Neural crest cell (in vitro differentiated cells): ENCODE measurements around the gene ANKRD45. TPM values are rescaled to one million over a fixed set of nuclear protein-coding genes. Genes with fewer than 3 reads are reported as not detected.
"Not testable (repeated sequence)": the region's sequence is repeated elsewhere in the genome, so short reads cannot be mapped to it uniquely, and the experiment has no call there.

Experiments
- DNase-seq: peaks from one replicate; pipeline ENCODE4 v3.0.0; 2021; ENCODE audit warnings: low read depth, mixed read lengths, low spot score
- H3K27ac Mint-ChIP-seq: one replicate; pipeline ENCODE4 v1.8.0; 2021; ENCODE audit warnings: mild to moderate bottlenecking, mixed read lengths; ENCODE audit not compliant: unreplicated experiment
- H3K27me3 Mint-ChIP-seq: 2 replicates; pipeline ENCODE4 v1.8.0; 2021; ENCODE audit warnings: low read depth, mild to moderate bottlenecking, mixed read lengths
- H3K36me3 Mint-ChIP-seq: 2 replicates; pipeline ENCODE4 v1.8.0; 2021; ENCODE audit warnings: low read depth, mild to moderate bottlenecking, mixed read lengths
- H3K4me1 Mint-ChIP-seq: 2 replicates; pipeline ENCODE4 v1.8.0; 2021; ENCODE audit warnings: mixed read lengths
- H3K4me3 Mint-ChIP-seq: one replicate; pipeline ENCODE4 v1.8.0; 2021; ENCODE audit warnings: mild to moderate bottlenecking, mixed read lengths
- H3K9me3 Mint-ChIP-seq: 2 replicates; pipeline ENCODE4 v1.8.0; 2021; ENCODE audit warnings: mixed read lengths
- CTCF ChIP-seq: fragments of 200-600 bp; sonication (generic); conservative IDR thresholded peaks from 2 replicates; pipeline ENCODE4 v1.5.0; 2021; ENCODE audit warnings: antibody characterized with exemption, mild to moderate bottlenecking
- total RNA-seq: library from RNA; stranded (reverse); gene quantifications from 2 replicates; pipeline ENCODE4 v1.2.1, GENCODE V29; 2021

The ANKRD45 gene
- total RNA-seq, 1 donor from 2014 or later = 3.2 TPM

- Mint-ChIP-seq H3K27ac (no peak overlapping the region), H3K4me3 (no peak overlapping the region), H3K36me3 (peaks cover 6% of the 10 kb centered on the region), H3K4me1 (peaks cover 14% of the 10 kb centered on the region), H3K27me3 (no peaks in the 10 kb centered on the region), H3K9me3 (peaks cover 14% of the 10 kb centered on the region)
- TF ChIP-seq CTCF = no peak
- DNase-seq = no peak
Observed at GRCh38 chr1:173638043-173639021, 31.3 kb downstream of the ANKRD45 start.

- not testable (repeated sequence) for H3K27me3 Mint-ChIP-seq, H3K4me1 Mint-ChIP-seq, DNase-seq, H3K4me3 Mint-ChIP-seq, H3K27ac Mint-ChIP-seq, H3K36me3 Mint-ChIP-seq
- peaks cover 13% of the 10 kb centered on the region for H3K9me3 Mint-ChIP-seq
Observed at GRCh38 chr1:173637236-173638042, 32.2 kb downstream of the ANKRD45 start.

- no peak for TF ChIP-seq CTCF
Observed at GRCh38 chr1:173635116-173635515, 34.5 kb downstream of the ANKRD45 start, which contains the start of gene TEX50. TSS of gene TEX50 (plus strand) at chr1:173635338. CDS start at chr1:173635522, 184 bp downstream.

GRCh38 chr1:173628888-173629287, 40.8 kb downstream of the ANKRD45 start:
- no peaks in the 10 kb centered on the region for H3K36me3 Mint-ChIP-seq
- H3K9me3 Mint-ChIP-seq = peaks cover 6% of the 10 kb centered on the region
- DNase-seq = no peak
- no peaks in the 10 kb centered on the region for H3K4me1 Mint-ChIP-seq
- TF ChIP-seq CTCF = no peak
- H3K4me3 Mint-ChIP-seq = no peak overlapping the region
- H3K27ac Mint-ChIP-seq = no peak overlapping the region
- no peaks in the 10 kb centered on the region for H3K27me3 Mint-ChIP-seq

More at GRCh38 chr1:173635116-173635515, 34.5 kb downstream of the ANKRD45 start, which contains the start of gene TEX50:
- Mint-ChIP-seq H3K27me3 (no peaks in the 10 kb centered on the region), H3K4me3 (no peak within 1 kb of the TSS), H3K4me1 (peaks cover 10% of the 10 kb centered on the region), H3K27ac (no peak within 1 kb of the TSS), H3K36me3 (peaks cover 6% of the 10 kb centered on the region), H3K9me3 (peaks cover 16% of the 10 kb centered on the region)
- DNase-seq = no peak

GRCh38 chr1:173627269-173627668, 42.4 kb downstream of the ANKRD45 start:
- no peaks in the 10 kb centered on the region for H3K27me3 Mint-ChIP-seq
- H3K4me1 Mint-ChIP-seq = no peaks in the 10 kb centered on the region
- DNase-seq = no peak
- H3K9me3 Mint-ChIP-seq = peaks cover 9% of the 10 kb centered on the region
- no peak overlapping the region for H3K4me3 Mint-ChIP-seq
- TF ChIP-seq CTCF = no peak
- peaks cover 3% of the 10 kb centered on the region for H3K36me3 Mint-ChIP-seq
- no peak overlapping the region for H3K27ac Mint-ChIP-seq
